Glomerular visceral epithelial cell (primary cell): ENCODE measurements around the gene ULBP1.
A peak's percentile ranks its signal among the peaks of the same experiment; 100 is the strongest.
"Not testable (repeated sequence)": the region's sequence is repeated elsewhere in the genome, so short reads cannot be mapped to it uniquely, and the experiment has no call there.

ENCODE experiments used
- DNase-seq: peaks from one replicate; pipeline ENCODE4 v3.0.0-alpha.2; 2016; ENCODE audit errors: extremely low spot score

Gene ULBP1

GRCh38 chr6:149951626-149952025 lies 12.1 kb upstream of the ULBP1 start:
- DNase-seq: no peak

DNA sequence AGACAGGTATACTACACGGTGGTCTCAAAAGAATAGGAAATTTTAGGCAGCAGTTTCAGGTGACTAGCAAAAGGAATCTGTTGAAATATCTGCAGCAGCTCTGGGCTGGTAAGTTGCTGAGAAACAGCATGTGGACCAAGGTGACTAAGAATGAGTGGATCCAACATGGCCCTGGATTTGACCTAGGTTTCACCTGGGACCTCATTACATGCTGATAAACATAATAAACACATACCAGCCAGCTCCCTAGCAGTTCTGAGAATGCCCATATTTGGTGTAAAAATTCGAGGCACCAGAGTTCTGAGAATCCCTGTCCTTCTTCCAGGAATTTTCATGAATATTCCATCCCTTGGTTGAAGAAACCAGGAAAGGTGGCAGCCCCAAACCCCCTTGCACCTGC lies 10.4 kb upstream of the ULBP1 start:
- not testable (repeated sequence) for DNase-seq

DNA sequence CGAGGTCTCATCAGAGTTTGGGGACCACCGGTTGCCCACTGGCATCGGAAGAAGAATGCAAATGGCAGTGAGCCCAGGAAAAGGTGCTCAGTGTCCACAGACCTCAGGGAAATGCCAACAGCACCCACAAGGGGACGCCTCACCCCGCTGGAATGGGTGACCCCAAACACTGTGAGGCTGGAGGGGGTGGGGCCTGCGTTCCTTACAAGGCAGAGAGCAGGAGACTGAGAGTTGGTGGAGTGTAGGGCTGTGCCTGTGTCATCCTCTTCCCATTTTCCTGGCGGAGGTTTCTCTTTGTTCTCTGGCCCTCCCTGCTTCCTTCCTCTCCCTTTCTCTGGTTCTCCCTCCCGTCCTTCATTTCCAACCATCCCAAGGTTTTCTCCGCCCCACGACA lies 9.8 kb upstream of the ULBP1 start:
- not testable (repeated sequence) for DNase-seq

DNA sequence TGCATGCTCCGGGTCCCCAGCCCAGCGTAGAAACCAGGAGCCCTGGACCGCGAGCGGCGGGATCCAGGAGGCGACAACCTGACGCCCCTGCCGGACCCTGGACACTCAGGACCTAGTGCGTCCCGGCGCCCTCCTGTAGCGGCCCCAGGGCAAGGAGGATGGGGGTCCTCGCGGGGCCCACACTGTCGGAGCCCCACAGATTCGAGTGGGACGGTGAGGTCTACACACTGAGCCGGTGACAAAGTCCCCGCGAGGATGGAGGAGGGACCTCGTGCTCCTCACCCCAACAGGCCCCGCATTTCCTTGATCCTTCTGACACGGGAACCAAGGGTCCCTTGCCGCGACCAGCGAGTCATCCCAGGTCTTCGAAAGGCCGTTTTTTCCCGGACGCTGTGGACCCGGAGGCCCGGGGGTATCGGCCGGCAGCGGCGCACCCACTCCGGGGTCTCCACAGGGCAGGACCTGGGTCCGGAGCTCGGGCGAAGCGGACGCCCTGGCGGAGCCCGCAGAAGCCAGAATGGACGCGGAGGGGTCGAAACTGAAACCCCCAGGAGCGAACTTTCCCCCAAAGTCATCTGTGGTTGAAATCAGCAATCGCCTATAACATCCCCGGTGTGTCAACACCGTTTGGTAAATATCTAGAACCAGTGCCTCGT lies 9.3 kb upstream of the ULBP1 start:
- DNase-seq: not testable (repeated sequence)

GRCh38 chr6:149954984-149955653 lies 8.6 kb upstream of the ULBP1 start:
- not testable (repeated sequence) for DNase-seq

DNA sequence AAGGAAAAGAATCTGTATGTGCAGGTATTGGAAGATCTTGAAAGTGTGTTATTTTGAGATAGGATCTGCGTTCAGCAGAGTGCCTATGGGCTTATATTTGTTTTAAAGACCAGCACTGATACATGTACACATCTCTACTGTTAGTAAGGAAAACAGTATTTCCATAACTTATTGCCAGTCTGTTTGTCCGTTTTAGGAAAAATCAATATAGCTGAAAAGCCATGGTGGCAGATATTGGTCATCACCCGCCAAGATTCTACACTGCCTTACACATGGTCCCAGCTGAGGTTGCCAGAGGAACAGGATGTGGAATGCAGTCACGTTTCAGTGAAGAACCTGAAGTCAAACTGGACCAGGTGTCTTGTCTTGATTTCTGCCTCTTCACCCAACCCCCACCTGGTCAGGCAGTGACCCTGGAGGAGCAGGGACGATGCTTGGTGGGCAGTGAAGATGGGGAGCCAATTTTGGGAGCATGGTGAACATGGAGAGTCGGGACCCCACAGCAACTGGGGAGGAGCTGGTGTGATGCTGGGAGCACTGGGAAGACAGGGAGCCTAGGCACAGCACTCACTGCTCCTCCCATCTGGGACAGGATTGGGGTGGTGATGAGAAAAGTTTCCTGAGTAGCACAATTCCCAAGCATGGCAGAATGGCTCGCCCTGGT lies 8.0 kb upstream of the ULBP1 start:
- not testable (repeated sequence) for DNase-seq

- DNase-seq: not testable (repeated sequence)
Observed at GRCh38 chr6:149958124-149958523, 5.6 kb upstream of the ULBP1 start.

DNA sequence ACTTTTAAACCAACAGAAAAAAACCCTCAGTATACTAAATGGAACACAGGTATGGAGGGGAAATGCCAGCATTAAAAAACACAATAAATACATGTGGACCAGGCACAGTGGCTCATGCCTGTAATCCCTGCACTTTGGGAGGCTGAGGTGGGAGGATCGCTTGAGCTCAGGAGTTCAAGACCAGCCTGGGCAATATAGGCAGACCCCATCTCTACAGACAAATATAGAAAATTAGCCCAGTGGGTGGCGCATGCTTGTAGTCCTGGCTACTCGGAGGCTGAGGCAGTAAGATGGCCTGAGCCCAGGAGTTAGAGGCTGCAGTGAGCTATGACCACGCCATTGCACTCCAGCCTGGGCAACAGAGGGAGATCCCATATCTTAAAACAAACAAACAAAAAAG lies 3.9 kb upstream of the ULBP1 start:
- DNase-seq: not testable (repeated sequence)

DNA sequence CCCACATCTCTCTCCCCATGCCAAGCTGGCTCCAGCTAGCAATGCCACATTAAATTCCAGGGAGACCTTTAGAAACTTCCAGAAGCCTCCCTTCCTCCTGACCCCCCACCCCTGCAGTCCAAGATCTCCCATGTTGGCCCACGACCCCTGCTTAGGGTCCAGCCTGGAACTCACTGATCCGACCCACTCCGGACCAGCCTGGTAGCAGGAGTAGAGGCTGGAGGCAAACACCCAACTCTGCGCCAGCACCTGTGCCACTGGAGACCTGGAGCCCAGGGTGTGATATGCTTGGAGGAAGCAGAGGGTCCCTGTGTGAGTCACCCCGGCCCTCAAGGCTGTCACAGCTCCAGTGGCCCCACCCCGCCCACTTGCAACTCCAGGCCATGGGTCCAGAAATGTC lies 3.3 kb upstream of the ULBP1 start:
- DNase-seq: no peak

DNA sequence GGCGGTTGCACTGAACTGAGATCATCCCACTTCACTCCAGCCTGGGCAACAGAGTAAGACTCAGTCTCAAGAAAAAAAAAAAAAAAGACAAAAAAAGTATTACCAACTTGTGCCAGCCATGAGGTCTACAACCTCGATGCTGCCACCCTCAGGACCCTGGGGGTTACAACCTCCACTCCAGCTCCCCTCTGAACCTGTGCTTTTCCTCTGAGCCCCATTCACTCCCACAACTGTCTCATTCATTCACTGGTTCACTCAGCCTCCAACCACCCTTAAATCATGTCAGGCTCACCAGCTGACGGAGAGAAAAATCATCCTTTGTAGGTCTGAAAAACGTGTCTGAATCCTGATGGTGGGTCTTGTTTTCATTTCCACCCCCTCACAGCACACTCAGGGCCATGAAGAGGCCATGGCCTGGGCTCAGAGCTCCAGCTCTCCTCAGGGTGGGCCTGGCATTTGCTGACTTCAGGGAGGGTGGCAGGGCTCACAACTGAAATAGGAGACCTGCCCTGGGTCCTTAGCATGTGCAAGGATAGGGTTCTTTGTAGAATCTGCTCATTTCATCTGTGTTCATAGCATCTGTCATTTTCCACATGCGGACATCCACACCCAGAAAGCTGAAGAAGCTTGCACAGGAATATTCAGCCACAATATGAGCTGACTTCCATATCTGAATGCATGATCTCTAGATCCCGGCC lies 1.9 kb upstream of the ULBP1 start:
- DNase-seq: peak; percentile 44

DNA sequence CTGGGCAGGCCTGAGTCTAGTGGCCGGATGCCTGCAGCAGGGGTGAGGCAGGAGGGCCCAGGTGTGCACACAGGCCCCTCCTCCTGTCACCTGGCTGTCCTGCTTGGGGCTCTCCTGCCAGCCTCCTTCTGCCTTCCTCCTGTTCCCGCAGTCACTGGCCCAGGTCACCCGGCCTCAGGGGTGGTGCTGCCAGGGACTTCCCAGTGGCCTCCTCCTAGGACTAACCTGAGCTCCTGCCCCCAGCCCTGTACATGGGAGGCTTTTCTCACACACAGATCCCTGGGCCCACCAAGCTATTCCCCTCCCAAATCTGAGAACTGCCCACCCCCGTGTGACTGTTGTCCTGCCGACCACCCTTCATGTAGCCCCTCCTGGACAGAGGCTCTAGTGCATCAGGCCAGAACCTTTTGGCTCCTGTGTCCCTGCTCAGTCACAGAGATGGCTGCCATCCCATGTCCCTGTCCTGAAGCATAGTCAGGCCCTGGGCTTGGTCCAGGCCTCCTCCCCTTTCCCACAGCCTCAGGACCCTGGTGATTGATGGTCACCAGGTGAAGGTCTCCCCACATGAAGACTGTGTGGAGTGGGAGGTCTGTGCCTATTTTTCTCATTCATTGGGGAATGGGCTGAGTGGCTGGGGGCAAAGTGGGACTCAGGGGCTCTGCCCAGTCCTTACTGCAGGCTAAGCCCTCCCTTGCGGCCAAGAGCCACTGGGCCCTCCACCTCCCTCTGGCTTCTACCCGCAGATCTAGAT lies 1.1 kb upstream of the ULBP1 start:
- DNase-seq: no peak

DNA sequence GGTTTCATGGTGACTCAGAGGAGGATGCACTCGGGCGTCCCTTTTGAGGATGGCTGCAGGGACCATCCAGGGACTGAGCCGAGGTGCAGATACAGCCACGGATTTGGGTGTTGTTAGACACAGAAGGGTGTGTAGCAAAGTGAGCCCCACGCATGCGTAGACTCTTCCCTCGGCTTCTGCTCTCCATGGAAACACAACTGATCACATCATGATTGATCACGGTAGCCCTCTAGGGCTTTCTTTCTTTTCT lies 606 bp upstream of the ULBP1 start:
- DNase-seq: peak; percentile 84

DNA sequence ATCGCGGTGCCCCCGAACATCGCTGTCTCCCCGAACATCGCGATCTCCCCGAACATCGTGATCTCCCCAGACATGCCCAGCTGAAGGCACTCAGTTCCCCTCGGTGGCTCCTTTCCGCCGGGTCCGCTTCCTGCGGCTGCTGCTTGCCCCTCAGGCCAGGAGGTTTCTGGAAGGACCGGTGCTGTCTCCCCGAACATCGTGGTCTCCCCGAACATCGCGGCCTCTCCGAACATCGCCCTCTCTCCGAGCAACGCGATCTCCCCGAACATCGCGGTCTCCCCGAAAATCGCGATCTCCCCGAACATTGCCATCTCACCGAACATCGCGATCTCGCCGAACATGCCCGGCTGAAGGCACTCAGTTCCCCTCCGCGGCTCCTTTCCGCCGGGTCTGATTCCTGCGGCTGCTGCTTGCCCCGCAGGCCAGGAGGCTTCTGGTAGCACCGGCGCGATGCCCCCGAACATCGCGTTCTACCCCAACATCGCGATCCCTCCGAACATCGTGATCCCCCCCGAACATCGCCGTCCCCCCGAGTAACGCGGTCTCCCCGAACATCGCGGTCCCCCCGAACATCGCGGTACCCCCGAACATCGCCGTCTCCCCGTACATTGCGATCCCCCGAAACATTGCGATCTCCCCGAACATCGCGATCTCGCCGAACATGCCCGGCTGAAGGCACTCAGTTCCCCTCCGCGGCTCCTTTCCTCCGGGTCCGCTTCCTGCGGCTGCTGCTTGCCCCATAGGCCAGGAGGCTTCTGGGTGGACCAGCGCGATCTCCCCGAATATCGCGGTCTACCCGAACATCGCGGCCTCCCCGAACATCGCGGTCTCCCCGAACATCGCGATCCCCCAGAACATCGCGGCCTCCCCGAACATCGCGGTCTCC lies 808 bp downstream of the ULBP1 start:
- DNase-seq: no peak

DNA sequence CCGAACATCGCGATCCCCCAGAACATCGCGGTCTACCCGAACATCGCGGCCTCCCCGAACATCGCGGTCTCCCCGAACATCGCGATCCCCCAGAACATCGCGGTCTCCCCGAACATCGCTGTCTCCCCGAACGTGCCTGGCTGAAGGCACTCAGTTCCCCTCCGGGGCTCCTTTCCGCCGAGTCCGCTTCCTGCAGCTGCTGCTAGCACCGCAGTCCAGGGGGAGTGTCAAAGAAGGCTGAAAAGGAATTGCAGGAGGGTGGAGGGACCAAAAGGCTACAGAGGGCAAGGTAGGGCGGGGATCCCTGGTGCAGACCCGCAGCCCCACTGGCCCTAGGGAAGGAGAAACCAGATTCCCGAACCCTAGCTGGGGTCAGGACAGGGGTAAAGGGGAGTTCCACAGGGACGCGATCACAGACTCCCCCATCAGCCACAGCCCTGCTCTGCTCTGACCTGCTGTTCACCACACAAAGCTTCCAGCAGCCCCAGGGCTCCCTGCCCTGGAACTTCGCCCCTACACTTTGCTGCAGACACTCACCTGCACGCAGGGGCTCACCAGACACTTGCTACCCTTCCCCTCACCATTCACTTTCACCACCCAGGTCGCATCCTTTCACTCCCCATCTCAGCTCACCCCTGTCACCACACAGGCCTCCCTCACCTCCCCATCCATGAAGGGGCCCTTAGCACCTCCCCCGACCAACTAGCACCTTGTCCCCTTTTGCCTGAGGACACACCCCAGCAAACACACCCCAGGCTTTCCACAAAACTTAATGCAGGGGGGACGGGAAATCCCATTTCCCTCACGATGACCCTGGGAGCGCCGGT lies 1.7 kb downstream of the ULBP1 start:
- DNase-seq: no peak

- DNase-seq: not testable (repeated sequence)
Observed at GRCh38 chr6:149966319-149966718, 2.6 kb downstream of the ULBP1 start.

- DNase-seq: no peak
Observed at GRCh38 chr6:149967591-149967990, 3.8 kb downstream of the ULBP1 start.

- DNase-seq: not testable (repeated sequence)
Observed at GRCh38 chr6:149967999-149968398, 4.3 kb downstream of the ULBP1 start.

GRCh38 chr6:149968909-149969308 lies 5.2 kb downstream of the ULBP1 start:
- not testable (repeated sequence) for DNase-seq

GRCh38 chr6:149969635-149970034 lies 5.9 kb downstream of the ULBP1 start:
- no peak for DNase-seq

- not testable (repeated sequence) for DNase-seq
Observed at GRCh38 chr6:149974394-149974793, 10.7 kb downstream of the ULBP1 start.
